Measurements from ENCODE around the gene CLMP.
"Not testable (repeated sequence)": the region's sequence is repeated elsewhere in the genome, so short reads cannot be mapped to it uniquely, and the experiment has no call there.

Gene CLMP

GRCh38 chr11:123150882-123151281 is 44.2 kb downstream of the CLMP start:
- no peak overlapping the region for H3K4me3 ChIP-seq (ENCODE audit: low read length)
- DNase-seq (ENCODE audit: low read depth, low spot score) = no peak

- DNase-seq (ENCODE audit: low read depth, low spot score) = no peak
- H3K4me3 ChIP-seq (ENCODE audit: low read length) = no peak overlapping the region
These were observed 46.1 kb downstream of the CLMP start for GRCh38 chr11:123148965-123149364.

- no peak for DNase-seq (ENCODE audit: low read depth, low spot score)
- H3K4me3 ChIP-seq (ENCODE audit: low read length) = no peak overlapping the region
These were observed 49.4 kb downstream of the CLMP start for GRCh38 chr11:123145661-123146060.

- DNase-seq (ENCODE audit: low read depth, low spot score) = no peak
- H3K4me3 ChIP-seq (ENCODE audit: low read length) = no peak overlapping the region
These were observed 49.8 kb downstream of the CLMP start for GRCh38 chr11:123145220-123145619.

GRCh38 chr11:123144707-123145106 is 50.3 kb downstream of the CLMP start:
- no peak overlapping the region for H3K4me3 ChIP-seq (ENCODE audit: low read length)
- DNase-seq (ENCODE audit: low read depth, low spot score) = no peak

- DNase-seq (ENCODE audit: low read depth, low spot score) = no peak
These were observed 51.1 kb downstream of the CLMP start for GRCh38 chr11:123143921-123144320.

GRCh38 chr11:123143476-123143875 is 51.6 kb downstream of the CLMP start:
- no peak for DNase-seq (ENCODE audit: low read depth, low spot score)
- H3K4me3 ChIP-seq (ENCODE audit: low read length) = no peak overlapping the region

More at GRCh38 chr11:123143921-123144320, 51.1 kb downstream of the CLMP start:
- H3K4me3 ChIP-seq (ENCODE audit: low read length) = no peak overlapping the region

- no peak for DNase-seq (ENCODE audit: low read depth, low spot score)
These were observed 55.8 kb downstream of the CLMP start for GRCh38 chr11:123139206-123139605.

GRCh38 chr11:123137431-123138224 is 57.4 kb downstream of the CLMP start:
- no peak overlapping the region for H3K4me3 ChIP-seq (ENCODE audit: low read length)
- no peak for DNase-seq (ENCODE audit: low read depth, low spot score)

More at GRCh38 chr11:123139206-123139605, 55.8 kb downstream of the CLMP start:
- no peak overlapping the region for H3K4me3 ChIP-seq (ENCODE audit: low read length)

GRCh38 chr11:123135863-123136446 is 59.1 kb downstream of the CLMP start:
- H3K4me3 ChIP-seq (ENCODE audit: low read length) = no peak overlapping the region
- DNase-seq (ENCODE audit: low read depth, low spot score) = no peak

GRCh38 chr11:123132881-123133280 is 62.2 kb downstream of the CLMP start:
- no peak for DNase-seq (ENCODE audit: low read depth, low spot score)
- H3K4me3 ChIP-seq (ENCODE audit: low read length) = no peak overlapping the region

- not testable (repeated sequence) for DNase-seq (ENCODE audit: low read depth, low spot score); H3K4me3 ChIP-seq (ENCODE audit: low read length)
These were observed 62.8 kb downstream of the CLMP start for GRCh38 chr11:123132034-123132766.

GRCh38 chr11:123129920-123130319 is 65.1 kb downstream of the CLMP start:
- DNase-seq (ENCODE audit: low read depth, low spot score) = no peak

GRCh38 chr11:123125169-123125568 is 69.9 kb downstream of the CLMP start:
- DNase-seq (ENCODE audit: low read depth, low spot score) = no peak
- no peak overlapping the region for H3K4me3 ChIP-seq (ENCODE audit: low read length)

More at GRCh38 chr11:123129920-123130319, 65.1 kb downstream of the CLMP start:
- H3K4me3 ChIP-seq (ENCODE audit: low read length) = no peak overlapping the region

- H3K4me3 ChIP-seq (ENCODE audit: low read length) = no peak overlapping the region
- no peak for DNase-seq (ENCODE audit: low read depth, low spot score)
These were observed 72.2 kb downstream of the CLMP start for GRCh38 chr11:123122852-123123251.

GRCh38 chr11:123122341-123122740 is 72.7 kb downstream of the CLMP start:
- no peak overlapping the region for H3K4me3 ChIP-seq (ENCODE audit: low read length)
- no peak for DNase-seq (ENCODE audit: low read depth, low spot score)

GRCh38 chr11:123116486-123116885 is 78.6 kb downstream of the CLMP start:
- no peak for DNase-seq (ENCODE audit: low read depth, low spot score)
- no peak overlapping the region for H3K4me3 ChIP-seq (ENCODE audit: low read length)

- DNase-seq (ENCODE audit: low read depth, low spot score) = peak; percentile 34
These were observed 83.6 kb downstream of the CLMP start for GRCh38 chr11:123111465-123111864.

GRCh38 chr11:123110397-123110796 is 84.7 kb downstream of the CLMP start:
- no peak overlapping the region for H3K4me3 ChIP-seq (ENCODE audit: low read length)
- no peak for DNase-seq (ENCODE audit: low read depth, low spot score)

More at GRCh38 chr11:123111465-123111864, 83.6 kb downstream of the CLMP start:
- no peak overlapping the region for H3K4me3 ChIP-seq (ENCODE audit: low read length)

GRCh38 chr11:123107945-123108495 is 87.0 kb downstream of the CLMP start:
- DNase-seq (ENCODE audit: low read depth, low spot score) = no peak
- H3K4me3 ChIP-seq (ENCODE audit: low read length) = no peak overlapping the region
